K562 (cell line): ENCODE data around the gene COX6B2. TPM values are rescaled to one million over a fixed set of nuclear protein-coding genes. Genes with fewer than 3 reads are reported as not detected.

ENCODE experiments used
- ATAC-seq: fragments of 200-7000 bp; cut with Tn5 transposase; 3 replicates; pipeline ENCODE4 v1.9.1; 2020; ENCODE audit warnings: moderate library complexity
- BruUV-seq: library from RNA; stranded (reverse); fragments of 400-500 nt; replicated peaks from 2 replicates; lab custom pipeline; 2021; lab: Mats Ljungman, UMichigan
- CTCF ChIA-PET: fragments of 300-600 bp; formaldehyde crosslinking; extraction: SDS; loops from one replicate; lab custom pipeline; 2021; ENCODE audit warnings: low intra/inter-chr PET ratio; lab: Yijun Ruan, JAX
- POLR2A ChIA-PET: fragments of 300-600, 350-650 bp; sonication (Branson Sonifier 250); formaldehyde crosslinking; extraction: SDS; loops from one replicate; lab custom pipeline; 2021; ENCODE audit warnings: antibody characterized with exemption, inconsistent platforms; lab: Yijun Ruan, JAX
- DNase-seq, 4 experiments: peaks; one replicate each; pipeline versions ENCODE4 v3.0.0 to v3.0.0-alpha.2; 2011 to 2018; ENCODE audit warnings: low spot score in 3 of 4, mixed read lengths in 3 of 4; ENCODE audit errors: extremely low read depth in 1 of 4
- FAIRE-seq: peaks from 2 replicates; lab custom pipeline; 2011; peaks lifted over from hg19 to GRCh38; lab: Jason Lieb, UNC
- H2AFZ ChIP-seq: 2 replicates; pipeline ENCODE4 v1.6.0; 2011; ENCODE audit warnings: low read depth, low read length, control low read depth, inconsistent platforms
- H3K27ac ChIP-seq: fragments of 200-600 bp; 3 replicates; pipeline ENCODE4 v1.8.0; 2011; ENCODE audit warnings: low read depth, mild to moderate bottlenecking, control low read depth, inconsistent platforms, low read length, moderate library complexity, mixed read lengths; ENCODE audit errors: extremely low read depth
- H3K27me3 ChIP-seq, 2 experiments: fragments of 300-600 bp in 1 of 2; 2 replicates in 1 of 2; 3 replicates in 1 of 2; pipeline versions ENCODE4 v1.6.0 to v1.8.0; 2011; ENCODE audit warnings: inconsistent platforms in 2 of 2, low read length in 2 of 2, mild to moderate bottlenecking in 1 of 2, mixed read lengths in 1 of 2, moderate library complexity in 1 of 2; ENCODE audit not compliant: control insufficient read depth in 2 of 2, insufficient read depth in 2 of 2
- H3K36me3 ChIP-seq: fragments of 300-600 bp; 3 replicates; pipeline ENCODE4 v1.8.0; 2011; ENCODE audit warnings: mild to moderate bottlenecking, low read length, inconsistent platforms; ENCODE audit not compliant: control insufficient read depth, insufficient read depth
- H3K4me1 ChIP-seq, 2 experiments: fragments of 200-600 bp in 1 of 2; replicated peaks in 1 of 2; 2 replicates in 1 of 2; 3 replicates in 1 of 2; pipeline versions ENCODE4 v1.5.1 to v1.8.0; 2011; ENCODE audit warnings: inconsistent platforms in 2 of 2, low read length in 2 of 2, mild to moderate bottlenecking in 1 of 2, mixed read lengths in 1 of 2, moderate library complexity in 1 of 2; ENCODE audit not compliant: control insufficient read depth in 2 of 2, insufficient read depth in 2 of 2
- H3K4me2 ChIP-seq: 2 replicates; pipeline ENCODE4 v1.6.1; 2011; ENCODE audit warnings: low read length, control low read depth, inconsistent platforms, mixed read lengths; ENCODE audit not compliant: insufficient read depth
- H3K4me3 ChIP-seq: fragments of 200-600 bp; sonication (generic), shearing (Covaris generic); 2 replicates; pipeline ENCODE4 v1.5.1; 2016; ENCODE audit warnings: control low read depth, inconsistent platforms
- H3K79me2 ChIP-seq: fragments of 200-600 bp; 3 replicates; pipeline ENCODE4 v1.8.0; 2011; ENCODE audit warnings: low read length, inconsistent platforms; ENCODE audit not compliant: control insufficient read depth, insufficient read depth
- H3K9ac ChIP-seq, 2 experiments: 2 replicates each; pipeline versions ENCODE4 v1.6.0 to v1.6.1; 2011; ENCODE audit warnings: low read depth in 2 of 2, low read length in 2 of 2, control low read depth in 1 of 2, inconsistent platforms in 1 of 2, mild to moderate bottlenecking in 1 of 2, mixed read lengths in 1 of 2; ENCODE audit not compliant: insufficient read depth in 1 of 2
- H3K9me1 ChIP-seq: one replicate; pipeline ENCODE4 v1.6.0; 2011; ENCODE audit warnings: inconsistent platforms, mild to moderate bottlenecking, low read length, moderate library complexity; ENCODE audit not compliant: control insufficient read depth, insufficient read depth
- H3K9me3 ChIP-seq: replicated peaks from 2 replicates; pipeline ENCODE4 v1.5.1; 2011; ENCODE audit warnings: low read depth, low read length, inconsistent platforms; ENCODE audit not compliant: control insufficient read depth, insufficient read depth
- H4K20me1 ChIP-seq: replicated peaks from 2 replicates; pipeline ENCODE4 v1.6.1; 2011; ENCODE audit warnings: low read length, inconsistent platforms, mixed read lengths; ENCODE audit not compliant: control insufficient read depth, insufficient read depth
- ELF2 ChIP-seq: fragments of 250-450 bp; sonication (Bioruptor Pico); IDR thresholded peaks from 2 replicates; pipeline ENCODE4 v1.5.0; 2021; ENCODE audit warnings: mild to moderate bottlenecking
- KDM2B ChIP-seq: fragments of 250-450 bp; sonication (Bioruptor Pico); IDR thresholded peaks from 2 replicates; pipeline ENCODE4 v1.8.0; 2021; ENCODE audit warnings: mild to moderate bottlenecking, moderate library complexity
- NR1H2 ChIP-seq: sonication (generic); formaldehyde crosslinking; IDR thresholded peaks from 2 replicates; pipeline ENCODE4 v1.4.0; 2020; ENCODE audit warnings: mild to moderate bottlenecking, missing genetic modification reagents
- POLR3G ChIP-seq: IDR thresholded peaks from 2 replicates; pipeline ENCODE4 v1.6.1; 2011; ENCODE audit not compliant: insufficient read length, insufficient replicate concordance; ENCODE audit errors: extremely low read depth
- ZNF146 ChIP-seq: IDR thresholded peaks from one replicate; pipeline ENCODE4 v1.6.1; 2018; ENCODE audit warnings: missing compliant biosample characterization; ENCODE audit not compliant: unreplicated experiment
- WGBS: fragments of 100-300 bp; shearing (Covaris generic); methylation state at CpG from one replicate; pipeline ENCODE4 v1.1.6; 2016; ENCODE audit warnings: low coverage, mixed read lengths; ENCODE audit not compliant: insufficient coverage; ENCODE audit errors: missing lambda C conversion rate; 5-methylcytosine and 5-hydroxymethylcytosine counted together
- in situ Hi-C: fragments of 300-500 bp; cut with MboI; formaldehyde crosslinking; loops from 4 replicates; pipeline ENCODE4 v1.15.0; 2018; ENCODE audit warnings: inconsistent platforms, mixed read lengths
- intact Hi-C: fragments of 100-400 bp; cut with micrococcal nuclease; formaldehyde crosslinking; loops from 2 replicates; pipeline ENCODE4 v1.14.2; 2022
- polyA plus RNA-seq, 8 experiments: library from polyadenylated mRNA; depleted of rRNA in 4 of 8; stranded (reverse) in 5 of 8; unstranded in 3 of 8; fragments of >200 nt; fragmentation: Nextera tagmentation in 2 of 8; fragmentation: Illumina TruSeq in 1 of 8; extraction: Ambion mirVana in 2 of 8; extraction: Trizol in 1 of 8; gene quantifications; 2 replicates each; pipeline versions ENCODE4 v1.2.1 to v1.2.3, GENCODE V29; 2011 to 2014; ENCODE audit warnings: inconsistent platforms in 1 of 8, missing spikeins in 1 of 8
- total RNA-seq, 7 experiments: library from RNA; depleted of rRNA in 6 of 7; stranded (reverse); fragments of >200 nt in 6 of 7; fragmentation: Illumina TruSeq in 2 of 7; extraction: Trizol in 2 of 7; gene quantifications; 2 replicates each; pipeline versions ENCODE4 v1.2.1 to v1.2.3, GENCODE V29; 2011 to 2021; ENCODE audit warnings: low replicate concordance in 1 of 7
- TF ChIP-seq, protein P1 (sequence below): sonication (generic); formaldehyde crosslinking; IDR thresholded peaks from 2 replicates; pipeline ENCODE4 v1.8.0; 2022; ENCODE audit warnings: mild to moderate bottlenecking, missing genetic modification reagents
- TF ChIP-seq, protein P2 (sequence below): sonication (generic); formaldehyde crosslinking; IDR thresholded peaks from 2 replicates; pipeline ENCODE4 v1.8.1; 2023; ENCODE audit warnings: missing genetic modification reagents, mild to moderate bottlenecking, borderline replicate concordance
- TF ChIP-seq, protein P3 (sequence below): fragments of 450-650 bp; IDR thresholded peaks from 2 replicates; pipeline ENCODE4 v1.6.1; 2018; ENCODE audit not compliant: partially characterized antibody

The COX6B2 gene
- total and polyA plus RNA-seq, 9 of the 15 experiments (the other 6 are each of a cell fraction or from before 2014, with no cell fraction given), result 0.40 to 2.5 (median 0.83) TPM

DNA sequence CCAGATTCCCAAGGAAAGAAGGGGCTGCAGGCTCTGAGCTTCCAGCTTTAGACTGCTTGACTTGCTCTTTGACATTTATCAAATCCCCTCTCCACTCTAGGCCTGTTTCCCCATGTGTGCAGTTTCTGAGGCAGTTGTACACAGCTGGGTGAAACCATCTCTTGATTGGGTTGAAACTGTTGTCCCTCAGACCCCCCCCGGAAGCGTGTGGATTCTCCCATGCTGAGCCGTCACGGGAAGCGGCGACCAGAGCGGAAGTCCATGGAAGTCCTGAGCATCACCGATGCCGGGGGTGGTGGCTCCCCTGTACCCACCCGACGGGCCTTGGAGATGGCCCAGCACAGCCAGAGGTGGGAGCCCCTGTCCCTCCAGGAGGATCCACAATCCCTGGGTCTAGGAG is 51.0 kb downstream of the COX6B2 start:
- TF ChIP-seq, protein P1, sequence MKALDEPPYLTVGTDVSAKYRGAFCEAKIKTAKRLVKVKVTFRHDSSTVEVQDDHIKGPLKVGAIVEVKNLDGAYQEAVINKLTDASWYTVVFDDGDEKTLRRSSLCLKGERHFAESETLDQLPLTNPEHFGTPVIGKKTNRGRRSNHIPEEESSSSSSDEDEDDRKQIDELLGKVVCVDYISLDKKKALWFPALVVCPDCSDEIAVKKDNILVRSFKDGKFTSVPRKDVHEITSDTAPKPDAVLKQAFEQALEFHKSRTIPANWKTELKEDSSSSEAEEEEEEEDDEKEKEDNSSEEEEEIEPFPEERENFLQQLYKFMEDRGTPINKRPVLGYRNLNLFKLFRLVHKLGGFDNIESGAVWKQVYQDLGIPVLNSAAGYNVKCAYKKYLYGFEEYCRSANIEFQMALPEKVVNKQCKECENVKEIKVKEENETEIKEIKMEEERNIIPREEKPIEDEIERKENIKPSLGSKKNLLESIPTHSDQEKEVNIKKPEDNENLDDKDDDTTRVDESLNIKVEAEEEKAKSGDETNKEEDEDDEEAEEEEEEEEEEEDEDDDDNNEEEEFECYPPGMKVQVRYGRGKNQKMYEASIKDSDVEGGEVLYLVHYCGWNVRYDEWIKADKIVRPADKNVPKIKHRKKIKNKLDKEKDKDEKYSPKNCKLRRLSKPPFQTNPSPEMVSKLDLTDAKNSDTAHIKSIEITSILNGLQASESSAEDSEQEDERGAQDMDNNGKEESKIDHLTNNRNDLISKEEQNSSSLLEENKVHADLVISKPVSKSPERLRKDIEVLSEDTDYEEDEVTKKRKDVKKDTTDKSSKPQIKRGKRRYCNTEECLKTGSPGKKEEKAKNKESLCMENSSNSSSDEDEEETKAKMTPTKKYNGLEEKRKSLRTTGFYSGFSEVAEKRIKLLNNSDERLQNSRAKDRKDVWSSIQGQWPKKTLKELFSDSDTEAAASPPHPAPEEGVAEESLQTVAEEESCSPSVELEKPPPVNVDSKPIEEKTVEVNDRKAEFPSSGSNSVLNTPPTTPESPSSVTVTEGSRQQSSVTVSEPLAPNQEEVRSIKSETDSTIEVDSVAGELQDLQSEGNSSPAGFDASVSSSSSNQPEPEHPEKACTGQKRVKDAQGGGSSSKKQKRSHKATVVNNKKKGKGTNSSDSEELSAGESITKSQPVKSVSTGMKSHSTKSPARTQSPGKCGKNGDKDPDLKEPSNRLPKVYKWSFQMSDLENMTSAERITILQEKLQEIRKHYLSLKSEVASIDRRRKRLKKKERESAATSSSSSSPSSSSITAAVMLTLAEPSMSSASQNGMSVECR (CRISPR knock-in tag), result no peak
- no peak for TF ChIP-seq POLR3G
- no peak for TF ChIP-seq KDM2B (CRISPR knock-in tag)
- TF ChIP-seq ZNF146 (CRISPR knock-in tag), result no peak
- TF ChIP-seq, protein P2, sequence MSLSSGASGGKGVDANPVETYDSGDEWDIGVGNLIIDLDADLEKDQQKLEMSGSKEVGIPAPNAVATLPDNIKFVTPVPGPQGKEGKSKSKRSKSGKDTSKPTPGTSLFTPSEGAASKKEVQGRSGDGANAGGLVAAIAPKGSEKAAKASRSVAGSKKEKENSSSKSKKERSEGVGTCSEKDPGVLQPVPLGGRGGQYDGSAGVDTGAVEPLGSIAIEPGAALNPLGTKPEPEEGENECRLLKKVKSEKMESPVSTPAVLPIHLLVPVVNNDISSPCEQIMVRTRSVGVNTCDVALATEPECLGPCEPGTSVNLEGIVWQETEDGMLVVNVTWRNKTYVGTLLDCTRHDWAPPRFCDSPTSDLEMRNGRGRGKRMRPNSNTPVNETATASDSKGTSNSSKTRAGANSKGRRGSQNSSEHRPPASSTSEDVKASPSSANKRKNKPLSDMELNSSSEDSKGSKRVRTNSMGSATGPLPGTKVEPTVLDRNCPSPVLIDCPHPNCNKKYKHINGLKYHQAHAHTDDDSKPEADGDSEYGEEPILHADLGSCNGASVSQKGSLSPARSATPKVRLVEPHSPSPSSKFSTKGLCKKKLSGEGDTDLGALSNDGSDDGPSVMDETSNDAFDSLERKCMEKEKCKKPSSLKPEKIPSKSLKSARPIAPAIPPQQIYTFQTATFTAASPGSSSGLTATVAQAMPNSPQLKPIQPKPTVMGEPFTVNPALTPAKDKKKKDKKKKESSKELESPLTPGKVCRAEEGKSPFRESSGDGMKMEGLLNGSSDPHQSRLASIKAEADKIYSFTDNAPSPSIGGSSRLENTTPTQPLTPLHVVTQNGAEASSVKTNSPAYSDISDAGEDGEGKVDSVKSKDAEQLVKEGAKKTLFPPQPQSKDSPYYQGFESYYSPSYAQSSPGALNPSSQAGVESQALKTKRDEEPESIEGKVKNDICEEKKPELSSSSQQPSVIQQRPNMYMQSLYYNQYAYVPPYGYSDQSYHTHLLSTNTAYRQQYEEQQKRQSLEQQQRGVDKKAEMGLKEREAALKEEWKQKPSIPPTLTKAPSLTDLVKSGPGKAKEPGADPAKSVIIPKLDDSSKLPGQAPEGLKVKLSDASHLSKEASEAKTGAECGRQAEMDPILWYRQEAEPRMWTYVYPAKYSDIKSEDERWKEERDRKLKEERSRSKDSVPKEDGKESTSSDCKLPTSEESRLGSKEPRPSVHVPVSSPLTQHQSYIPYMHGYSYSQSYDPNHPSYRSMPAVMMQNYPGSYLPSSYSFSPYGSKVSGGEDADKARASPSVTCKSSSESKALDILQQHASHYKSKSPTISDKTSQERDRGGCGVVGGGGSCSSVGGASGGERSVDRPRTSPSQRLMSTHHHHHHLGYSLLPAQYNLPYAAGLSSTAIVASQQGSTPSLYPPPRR (CRISPR knock-in tag), result no peak
- TF ChIP-seq ELF2 (CRISPR knock-in tag), result no peak
- no peak for TF ChIP-seq NR1H2 (CRISPR knock-in tag)
- TF ChIP-seq, protein P3, sequence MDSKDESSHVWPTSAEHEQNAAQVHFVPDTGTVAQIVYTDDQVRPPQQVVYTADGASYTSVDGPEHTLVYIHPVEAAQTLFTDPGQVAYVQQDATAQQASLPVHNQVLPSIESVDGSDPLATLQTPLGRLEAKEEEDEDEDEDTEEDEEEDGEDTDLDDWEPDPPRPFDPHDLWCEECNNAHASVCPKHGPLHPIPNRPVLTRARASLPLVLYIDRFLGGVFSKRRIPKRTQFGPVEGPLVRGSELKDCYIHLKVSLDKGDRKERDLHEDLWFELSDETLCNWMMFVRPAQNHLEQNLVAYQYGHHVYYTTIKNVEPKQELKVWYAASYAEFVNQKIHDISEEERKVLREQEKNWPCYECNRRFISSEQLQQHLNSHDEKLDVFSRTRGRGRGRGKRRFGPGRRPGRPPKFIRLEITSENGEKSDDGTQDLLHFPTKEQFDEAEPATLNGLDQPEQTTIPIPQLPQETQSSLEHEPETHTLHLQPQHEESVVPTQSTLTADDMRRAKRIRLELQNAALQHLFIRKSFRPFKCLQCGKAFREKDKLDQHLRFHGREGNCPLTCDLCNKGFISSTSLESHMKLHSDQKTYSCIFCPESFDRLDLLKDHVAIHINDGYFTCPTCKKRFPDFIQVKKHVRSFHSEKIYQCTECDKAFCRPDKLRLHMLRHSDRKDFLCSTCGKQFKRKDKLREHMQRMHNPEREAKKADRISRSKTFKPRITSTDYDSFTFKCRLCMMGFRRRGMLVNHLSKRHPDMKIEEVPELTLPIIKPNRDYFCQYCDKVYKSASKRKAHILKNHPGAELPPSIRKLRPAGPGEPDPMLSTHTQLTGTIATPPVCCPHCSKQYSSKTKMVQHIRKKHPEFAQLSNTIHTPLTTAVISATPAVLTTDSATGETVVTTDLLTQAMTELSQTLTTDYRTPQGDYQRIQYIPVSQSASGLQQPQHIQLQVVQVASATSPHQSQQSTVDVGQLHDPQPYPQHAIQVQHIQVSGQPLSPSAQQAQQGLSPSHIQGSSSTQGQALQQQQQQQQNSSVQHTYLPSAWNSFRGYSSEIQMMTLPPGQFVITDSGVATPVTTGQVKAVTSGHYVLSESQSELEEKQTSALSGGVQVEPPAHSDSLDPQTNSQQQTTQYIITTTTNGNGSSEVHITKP, result peak; percentile 95
- H3K36me3 ChIP-seq, result peaks cover 5% of the 10 kb centered on the region; the same call in 1 of the 3 replicates
- peaks cover 9 to 47% of the 10 kb centered on the region in 2 experiments; a peak in 4 of 5 replicates for H3K4me1 ChIP-seq
- WGBS, result 82% methylated on average over 11 of the region's 11 CpGs
- H3K9ac ChIP-seq, result 0 out of 4 replicates have a peak overlapping the region, but pooled peaks of 1 of the 2 experiments have one; percentile 4
- H4K20me1 ChIP-seq, result no peaks in the 10 kb centered on the region
- POLR2A ChIA-PET, result interaction anchor here (0.5 to 2.6 kb wide), 4 partner anchors 10 to 344 kb away, joined by 3 to 12 read pairs (median 4); partner anchors contain the start of genes CCDC106 and UBE2S
- H3K9me3 ChIP-seq, result no peaks in the 10 kb centered on the region; the same call in 1 of the 2 replicates
- no peak overlapping the region for H3K27ac ChIP-seq
- no peaks in the 10 kb centered on the region for H3K9me1 ChIP-seq
- DNase-seq (no peak), ATAC-seq (no peak), FAIRE-seq (no peak)
- in situ Hi-C loops (no loop called here), intact Hi-C loops (loop anchor here (5.0 kb wide), 2 partner anchors 34 to 84 kb away; partner anchors contain the start of genes KMT5C and RPL28)
- no peak overlapping the region for H2AFZ ChIP-seq
- H3K4me2 ChIP-seq, result no peak overlapping the region
- no peaks in the 10 kb centered on the region for H3K79me2 ChIP-seq
- no TSS peak for BruUV-seq
- no peaks in the 10 kb centered on the region for H3K27me3 ChIP-seq
- no peak overlapping the region for H3K4me3 ChIP-seq
- CTCF ChIA-PET, result no interaction called here
